ENCODE data around the gene DRAP1.

Gene DRAP1

GRCh38 chr11:65903068-65903481 lies 16.2 kb upstream of the DRAP1 start:
- Histone ChIP-seq H3K9me3 (replicated peaks; ENCODE audit: insufficient read depth, low read length) (no peaks in the 10 kb centered on the region), H3K27ac (ENCODE audit: low read length) (no peak overlapping the region), H3K27me3 (replicated peaks; ENCODE audit: insufficient read depth, low read length) (peaks cover 11% of the 10 kb centered on the region; the same call in 1 of the 2 replicates)

GRCh38 chr11:65903715-65904114 lies 15.5 kb upstream of the DRAP1 start:
- Histone ChIP-seq H3K9ac (ENCODE audit: low read length) (no peak overlapping the region), H3K9me3 (replicated peaks; ENCODE audit: insufficient read depth, low read length) (no peaks in the 10 kb centered on the region), H3K36me3 (replicated peaks; ENCODE audit: insufficient read depth, low read length) (no peaks in the 10 kb centered on the region), H3K9me2 (replicated peaks; ENCODE audit: insufficient read depth, low read length) (no peaks in the 10 kb centered on the region), H3K79me2 (ENCODE audit: low read length) (no peaks in the 10 kb centered on the region), H3K4me3 (ENCODE audit: low read length) (no peak overlapping the region), H4K20me1 (ENCODE audit: insufficient read depth, low read length) (no peaks in the 10 kb centered on the region), H3K4me2 (ENCODE audit: low read depth, low read length) (no peak overlapping the region), H2AFZ (ENCODE audit: low read length) (no peak overlapping the region), H3K4me1 (ENCODE audit: low read length) (peaks cover 30% of the 10 kb centered on the region), H3K27ac (ENCODE audit: low read length) (no peak overlapping the region), H3F3A (ENCODE audit: insufficient read depth, low read length) (peaks cover 11% of the 10 kb centered on the region; the same call in 1 of the 2 replicates), H3K27me3 (replicated peaks; ENCODE audit: insufficient read depth, low read length) (peaks cover 7% of the 10 kb centered on the region; the same call in 1 of the 2 replicates)
- TF ChIP-seq CTCF (IDR thresholded peaks at IDR 0.05; ENCODE audit: low read length) (no peak), EZH2phosphoT487 (IDR thresholded peaks at IDR 0.05; ENCODE audit: low read length) (no peak), EZH2 (optimal IDR thresholded peaks at IDR 0.05; ENCODE audit: low read depth, low read length) (no peak)
- no peak for DNase-seq

More at GRCh38 chr11:65903068-65903481, 16.2 kb upstream of the DRAP1 start:
- no peak overlapping the region for H3K4me3 ChIP-seq (ENCODE audit: low read length)
- no peak for TF ChIP-seq EZH2phosphoT487 (IDR thresholded peaks at IDR 0.05; ENCODE audit: low read length)
- no peak for TF ChIP-seq EZH2 (optimal IDR thresholded peaks at IDR 0.05; ENCODE audit: low read depth, low read length)
- no peak for TF ChIP-seq CTCF (IDR thresholded peaks at IDR 0.05; ENCODE audit: low read length)
- peaks cover 27% of the 10 kb centered on the region for H3K4me1 ChIP-seq (ENCODE audit: low read length)
- peaks cover 9% of the 10 kb centered on the region; the same call in 1 of the 2 replicates for H3F3A ChIP-seq (ENCODE audit: insufficient read depth, low read length)
- DNase-seq = no peak
- no peaks in the 10 kb centered on the region for H3K9me2 ChIP-seq (replicated peaks; ENCODE audit: insufficient read depth, low read length)
- H4K20me1 ChIP-seq (ENCODE audit: insufficient read depth, low read length) = no peaks in the 10 kb centered on the region
- no peak overlapping the region for H3K9ac ChIP-seq (ENCODE audit: low read length)
- no peak overlapping the region for H3K4me2 ChIP-seq (ENCODE audit: low read depth, low read length)
- no peak overlapping the region for H2AFZ ChIP-seq (ENCODE audit: low read length)
- H3K79me2 ChIP-seq (ENCODE audit: low read length) = no peaks in the 10 kb centered on the region
- H3K36me3 ChIP-seq (replicated peaks; ENCODE audit: insufficient read depth, low read length) = no peaks in the 10 kb centered on the region

DNA sequence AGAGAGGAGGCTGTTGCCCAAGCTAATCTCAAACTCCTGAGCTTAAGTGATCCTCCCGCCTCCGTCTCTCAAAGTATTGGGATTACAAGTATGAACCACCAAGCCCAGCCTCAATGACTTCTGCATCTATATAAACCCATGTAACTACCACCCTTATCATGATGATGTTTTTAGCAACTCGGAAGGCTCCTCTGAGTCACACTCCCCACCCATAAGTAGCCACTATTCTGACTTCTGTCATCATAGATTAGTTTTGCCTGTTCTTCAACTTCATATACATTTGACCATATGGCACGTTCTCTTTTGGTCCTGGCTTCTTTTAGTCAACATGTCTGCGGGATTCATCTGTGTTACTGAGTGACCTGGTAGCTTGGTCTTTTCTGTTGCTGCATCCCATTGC lies 12.6 kb upstream of the DRAP1 start:
- Histone ChIP-seq H2AFZ (ENCODE audit: low read length) (no peak overlapping the region), H3K79me2 (ENCODE audit: low read length) (no peaks in the 10 kb centered on the region), H3K9me2 (replicated peaks; ENCODE audit: insufficient read depth, low read length) (no peaks in the 10 kb centered on the region), H3K36me3 (replicated peaks; ENCODE audit: insufficient read depth, low read length) (no peaks in the 10 kb centered on the region), H4K20me1 (ENCODE audit: insufficient read depth, low read length) (no peaks in the 10 kb centered on the region), H3K4me3 (ENCODE audit: low read length) (no peak overlapping the region), H3K4me1 (ENCODE audit: low read length) (peaks cover 18% of the 10 kb centered on the region), H3K9ac (ENCODE audit: low read length) (no peak overlapping the region), H3K4me2 (ENCODE audit: low read depth, low read length) (no peak overlapping the region), H3K9me3 (replicated peaks; ENCODE audit: insufficient read depth, low read length) (no peaks in the 10 kb centered on the region), H3F3A (ENCODE audit: insufficient read depth, low read length) (peaks cover 17% of the 10 kb centered on the region), H3K27ac (ENCODE audit: low read length) (no peak overlapping the region), H3K27me3 (replicated peaks; ENCODE audit: insufficient read depth, low read length) (no peaks in the 10 kb centered on the region)
- no peak for TF ChIP-seq EZH2 (optimal IDR thresholded peaks at IDR 0.05; ENCODE audit: low read depth, low read length)
- no peak for TF ChIP-seq EZH2phosphoT487 (IDR thresholded peaks at IDR 0.05; ENCODE audit: low read length)
- TF ChIP-seq CTCF (IDR thresholded peaks at IDR 0.05; ENCODE audit: low read length) = no peak
- no peak for DNase-seq

All from MM.1S (cell line).